ENCODE results near the gene UBAC2.

Gene UBAC2

GRCh38 chr13:99297331-99297730, 96.7 kb downstream of the UBAC2 start:
- no peak for DNase-seq (ENCODE audit: low read depth)

- DNase-seq (ENCODE audit: low read depth): no peak
Observed at GRCh38 chr13:99298056-99298455, 97.4 kb downstream of the UBAC2 start.

- DNase-seq (ENCODE audit: low read depth): no peak
Observed at GRCh38 chr13:99299256-99299919, 98.7 kb downstream of the UBAC2 start.

- DNase-seq (ENCODE audit: low read depth): no peak
Observed at GRCh38 chr13:99299920-99300341, 99.3 kb downstream of the UBAC2 start.

- no peak for DNase-seq (ENCODE audit: low read depth)
Observed at GRCh38 chr13:99301056-99301838, 100.6 kb downstream of the UBAC2 start.

GRCh38 chr13:99301913-99302636, 101.4 kb downstream of the UBAC2 start:
- DNase-seq (ENCODE audit: low read depth): no peak

GRCh38 chr13:99302637-99303505, 102.2 kb downstream of the UBAC2 start:
- no peak for DNase-seq (ENCODE audit: low read depth)

GRCh38 chr13:99303863-99304521, 103.3 kb downstream of the UBAC2 start:
- DNase-seq (ENCODE audit: low read depth): no peak

GRCh38 chr13:99304541-99304940, 103.9 kb downstream of the UBAC2 start:
- DNase-seq (ENCODE audit: low read depth): no peak

GRCh38 chr13:99305158-99305557, 104.5 kb downstream of the UBAC2 start:
- DNase-seq (ENCODE audit: low read depth): no peak

GRCh38 chr13:99305566-99305965, 104.9 kb downstream of the UBAC2 start:
- no peak for DNase-seq (ENCODE audit: low read depth)

- no peak for DNase-seq (ENCODE audit: low read depth)
Observed at GRCh38 chr13:99307247-99307646, 106.6 kb downstream of the UBAC2 start, which contains the start of gene GPR183. GPR183 (minus strand) TSS chr13:99307399; CDS start chr13:99296145, 11,254 bp downstream.

- DNase-seq (ENCODE audit: low read depth): no peak
Observed at GRCh38 chr13:99307648-99308339, 107.1 kb downstream of the UBAC2 start.

- DNase-seq (ENCODE audit: low read depth): no peak
Observed at GRCh38 chr13:99308471-99309087, 107.9 kb downstream of the UBAC2 start.

GRCh38 chr13:99310382-99311031, 109.9 kb downstream of the UBAC2 start:
- DNase-seq (ENCODE audit: low read depth): no peak

- no peak for DNase-seq (ENCODE audit: low read depth)
Observed at GRCh38 chr13:99311137-99311536, 110.5 kb downstream of the UBAC2 start.

- DNase-seq (ENCODE audit: low read depth): no peak
Observed at GRCh38 chr13:99311748-99312492, 111.3 kb downstream of the UBAC2 start.

GRCh38 chr13:99312493-99312883, 111.8 kb downstream of the UBAC2 start:
- no peak for DNase-seq (ENCODE audit: low read depth)

GRCh38 chr13:99313501-99313900, 112.8 kb downstream of the UBAC2 start:
- no peak for DNase-seq (ENCODE audit: low read depth)

Data from stimulated activated CD8-positive, alpha-beta memory T cell treated with anti-CD3 and anti-CD28 coated beads, Interleukin-12 subunit alpha, Interleukin-12 subunit beta, amount 100 ng/mL, for 4 hours (primary cell).